ENCODE data around the gene CYCS. TPM values are rescaled to one million over a fixed set of nuclear protein-coding genes. Genes with fewer than 3 reads are reported as not detected.

CYCS gene
- total RNA-seq, 2 experiments from 2014 or later = 65.2 to 175 TPM

GRCh38 chr7:25073451-25073850, 51.6 kb downstream of the CYCS start:
- BruUV-seq (replicated peaks) = no TSS peak
- CTCF ChIA-PET (ENCODE audit: unreplicated experiment) = no interaction called here
- POLR2A ChIA-PET = interaction anchor here (0.6 to 0.7 kb wide), 2 partner anchors 11 to 1005 kb away, joined by 3 to 6 read pairs; no protein-coding TSS in a partner anchor
- Histone ChIP-seq H3K4me2 (ENCODE audit: low read length) (no peak overlapping the region), H4K20me1 (ENCODE audit: insufficient read depth, low read length) (no peaks in the 10 kb centered on the region), H3K9me3 (ENCODE audit: low read length) (no peaks in the 10 kb centered on the region), H3K79me2 (ENCODE audit: insufficient read depth, low read depth, low read length) (no peaks in the 10 kb centered on the region), H3K4me1 (ENCODE audit: insufficient read depth, low read length, poor library complexity, severe bottlenecking) (peaks cover 32% of the 10 kb centered on the region), H3K9me2 (ENCODE audit: insufficient read depth, low read length) (no peaks in the 10 kb centered on the region), H3K27ac (ENCODE audit: low read depth, low read length, poor library complexity, severe bottlenecking) (no peak overlapping the region), H3K4me3 (ENCODE audit: low read depth, low read length, poor library complexity, severe bottlenecking) (no peak overlapping the region), H3K36me3 (ENCODE audit: insufficient read depth, low read length) (no peaks in the 10 kb centered on the region), H2AFZ (ENCODE audit: low read length) (peak overlapping the region; percentile 43; the same call in 1 of the 2 replicates)
- TF ChIP-seq CTCF (conservative IDR thresholded peaks at IDR 0.05; ENCODE audit: low read length) = no peak
- TF ChIP-seq EZH2phosphoT487 (IDR thresholded peaks at IDR 0.05; ENCODE audit: borderline replicate concordance, low read depth, low read length) = no peak
- peak; percentile 7 for DNase-seq (ENCODE audit: low spot score)
- intact Hi-C loops (cut with micrococcal nuclease; ENCODE audit: unreplicated experiment) = loop anchor here (5.0 kb wide), 1 partner anchor 196 kb away; no protein-coding TSS in a partner anchor

Other genes starting within 250 kb of the CYCS start
- gene OSBPL3, start 145.1 kb downstream of the CYCS start, total RNA-seq (2014; rRNA removed; shearing (Covaris generic)) = 24.6 and 28.7 TPM in 2 replicates
- 67.0 and 79.9 TPM in 2 replicates for gene OSBPL3, start 145.1 kb downstream of the CYCS start, total RNA-seq (2022)
- gene NPVF, start 103.2 kb upstream of the CYCS start, total RNA-seq (2014; rRNA removed; shearing (Covaris generic)) = not detected in 2 replicates
- not detected in 2 replicates for gene NPVF, start 103.2 kb upstream of the CYCS start, total RNA-seq (2022)